HepG2 (cell line): ENCODE data around the gene CCDC83. TPM values are rescaled to one million over a fixed set of nuclear protein-coding genes. Genes with fewer than 3 reads are reported as not detected.
A peak's percentile ranks its signal among the peaks of the same experiment; 100 is the strongest.
"Not testable (repeated sequence)": the region's sequence is repeated elsewhere in the genome, so short reads cannot be mapped to it uniquely, and the experiment has no call there.

Source experiments
- ATAC-seq: fragments of 200-7000 bp; cut with Tn5 transposase; 3 replicates; pipeline ENCODE4 v1.9.1; 2020; ENCODE audit warnings: mild to moderate bottlenecking, moderate library complexity
- BruUV-seq: library from RNA; stranded (reverse); fragments of 400-500 nt; replicated peaks from 2 replicates; lab custom pipeline; 2021; lab: Mats Ljungman, UMichigan
- CTCF ChIA-PET: fragments of 300-600 bp; formaldehyde crosslinking; extraction: SDS; loops from one replicate; lab custom pipeline; 2021; ENCODE audit warnings: low total read pairs, inconsistent platforms, low intra/inter-chr PET ratio; lab: Yijun Ruan, JAX
- POLR2A ChIA-PET: fragments of 350-600 bp; sonication (Branson Sonifier 250); formaldehyde crosslinking; loops from one replicate; lab custom pipeline; 2020; ENCODE audit warnings: antibody characterized with exemption, inconsistent platforms; lab: Yijun Ruan, JAX
- DNase-seq: peaks from one replicate; pipeline ENCODE4 v3.0.0-alpha.2; 2015; ENCODE audit warnings: low spot score
- FAIRE-seq: peaks from 3 replicates; lab custom pipeline; 2011; peaks lifted over from hg19 to GRCh38; lab: Jason Lieb, UNC
- H2AFZ ChIP-seq: one replicate; pipeline ENCODE4 v1.6.1; 2011; ENCODE audit warnings: low read length, inconsistent platforms
- H3K27ac ChIP-seq: fragments of 300-600 bp; 3 replicates; pipeline ENCODE4 v1.8.0; 2011; ENCODE audit warnings: mixed run types, mild to moderate bottlenecking, mixed read lengths, low read length, inconsistent platforms; ENCODE audit not compliant: insufficient read depth; ENCODE audit errors: extremely low read length
- H3K27me3 ChIP-seq, 2 experiments: fragments of 200-600 bp in 1 of 2; 2 replicates in 1 of 2; 3 replicates in 1 of 2; pipeline versions ENCODE4 v1.6.0 to v1.8.0; 2011; ENCODE audit warnings: low read length in 2 of 2, mild to moderate bottlenecking in 2 of 2, moderate library complexity in 2 of 2, inconsistent platforms in 1 of 2; ENCODE audit not compliant: insufficient read depth in 2 of 2, control insufficient read depth in 1 of 2
- H3K36me3 ChIP-seq, 2 experiments: fragments of 200-600 bp in 1 of 2; replicated peaks in 1 of 2; 2 replicates in 1 of 2; 3 replicates in 1 of 2; pipeline versions ENCODE4 v1.5.1 to v1.8.0; 2011; ENCODE audit warnings: low read length in 2 of 2, inconsistent platforms in 1 of 2; ENCODE audit not compliant: insufficient read depth in 2 of 2, control insufficient read depth in 1 of 2
- H3K4me1 ChIP-seq: 2 replicates; pipeline ENCODE4 v1.5.1; 2012; ENCODE audit warnings: low read length, inconsistent platforms; ENCODE audit not compliant: insufficient read depth
- H3K4me2 ChIP-seq: 2 replicates; pipeline ENCODE4 v1.6.0; 2011; ENCODE audit warnings: low read depth, low read length, inconsistent platforms
- H3K4me3 ChIP-seq, 3 experiments: fragments of 200-600 bp in 1 of 3; sonication (generic), shearing (Covaris generic) in 1 of 3; replicated peaks in 1 of 3; 2 replicates each; pipeline ENCODE4 v1.5.1; 2011 to 2016; ENCODE audit warnings: low read length in 3 of 3, inconsistent platforms in 2 of 3, low read depth in 2 of 3, mild to moderate bottlenecking in 2 of 3, control low read depth in 1 of 3, mixed read lengths in 1 of 3; ENCODE audit not compliant: insufficient read depth in 1 of 3
- H3K79me2 ChIP-seq: one replicate; pipeline ENCODE4 v1.6.1; 2011; ENCODE audit warnings: low read length, inconsistent platforms; ENCODE audit not compliant: insufficient read depth
- H3K9ac ChIP-seq: 2 replicates; pipeline ENCODE4 v1.6.0; 2011; ENCODE audit warnings: mild to moderate bottlenecking, low read depth, low read length, inconsistent platforms; ENCODE audit not compliant: insufficient read depth
- H3K9me3 ChIP-seq: 2 replicates; pipeline ENCODE4 v1.5.1; 2012; ENCODE audit warnings: mild to moderate bottlenecking, low read length
- H4K20me1 ChIP-seq: 2 replicates; pipeline ENCODE4 v1.6.0; 2011; ENCODE audit warnings: inconsistent platforms, mild to moderate bottlenecking, low read length, moderate library complexity; ENCODE audit not compliant: insufficient read depth
- HOXA3 ChIP-seq: sonication (generic); formaldehyde crosslinking; IDR thresholded peaks from 2 replicates; pipeline ENCODE4 v1.5.0; 2020; ENCODE audit warnings: missing genetic modification reagents
- MAFF ChIP-seq: IDR thresholded peaks from 2 replicates; pipeline ENCODE4 v1.6.1; 2011; ENCODE audit warnings: low read depth, low read length, improper control_type of control experiment
- MAFK ChIP-seq, 2 experiments: IDR thresholded peaks in 1 of 2; conservative IDR thresholded peaks in 1 of 2; 2 replicates each; pipeline ENCODE4 v1.6.1; 2011; ENCODE audit warnings: improper control_type of control experiment in 2 of 2, low read length in 2 of 2
- WGBS: methylation state at CpG from one replicate; pipeline ENCODE4 v1.1.6; 2017; ENCODE audit warnings: low lambda C conversion rate; 5-methylcytosine and 5-hydroxymethylcytosine counted together
- in situ Hi-C: cut with HindIII; loops from 2 replicates; pipeline ENCODE4 v1.10.0; 2017; ENCODE audit warnings: low pct_unique_long_range_greater_than_20kb; ENCODE audit not compliant: extremely low pct_ligation_motif_present
- intact Hi-C: fragments of 100-400 bp; cut with micrococcal nuclease; formaldehyde crosslinking; loops from one replicate; pipeline ENCODE4 v1.10.0; 2022; ENCODE audit not compliant: unreplicated experiment
- polyA plus RNA-seq, 8 experiments: library from polyadenylated mRNA; depleted of rRNA in 3 of 8; stranded (reverse) in 7 of 8; unstranded in 1 of 8; fragments of >200 nt; fragmentation: Illumina TruSeq in 4 of 8; extraction: Trizol in 4 of 8; gene quantifications; 2 replicates each; pipeline versions ENCODE4 v1.2.1 to v1.2.3, GENCODE V29; 2011 to 2016; ENCODE audit warnings: low read depth in 4 of 8, missing spikeins in 1 of 8, mixed read lengths in 1 of 8; ENCODE audit not compliant: insufficient read depth in 1 of 8
- total RNA-seq, 5 experiments: library from RNA; depleted of rRNA; stranded (reverse); fragments of >200 nt; fragmentation: Illumina TruSeq; extraction: Trizol; gene quantifications; 2 replicates each; pipeline ENCODE4 v1.2.3, GENCODE V29; 2016; ENCODE audit warnings: low read depth in 1 of 5

CCDC83 gene
- total and polyA plus RNA-seq, 2 of the 13 experiments (the other 11 are each of a cell fraction or from before 2014, with no cell fraction given) = not detected

DNA sequence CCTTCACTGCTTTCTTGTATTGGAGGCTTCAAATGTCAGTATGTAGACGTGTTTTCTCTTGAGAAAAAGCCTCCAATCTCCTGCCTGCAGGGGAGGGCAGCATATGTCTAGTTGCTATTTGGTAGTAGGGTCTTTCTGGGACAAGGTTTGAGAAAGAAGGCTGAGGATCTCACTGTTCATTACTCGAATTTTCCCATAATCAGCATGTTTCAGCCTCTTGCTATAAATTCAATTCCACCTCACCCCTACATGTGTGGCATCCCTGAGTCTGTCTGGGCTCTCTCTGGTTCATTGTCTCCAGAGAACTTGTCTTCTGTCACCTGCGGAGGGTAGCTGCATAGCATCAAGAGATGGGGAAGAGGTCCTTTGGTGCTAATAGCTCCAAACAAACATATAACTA lies 19.5 kb upstream of the CCDC83 start:
- Histone ChIP-seq H3K4me2 (no peak overlapping the region), H3K27me3 (no peaks in the 10 kb centered on the region), H3K9ac (no peak overlapping the region), H3K4me3 (no peak overlapping the region), H2AFZ (no peak overlapping the region), H3K9me3 (no peaks in the 10 kb centered on the region), H3K79me2 (no peaks in the 10 kb centered on the region), H3K4me1 (no peaks in the 10 kb centered on the region), H3K36me3 (no peaks in the 10 kb centered on the region), H3K27ac (no peak overlapping the region), H4K20me1 (no peaks in the 10 kb centered on the region)
- intact Hi-C loops (no loop called here), in situ Hi-C loops (no loop called here)
- ATAC-seq = no peak
- POLR2A ChIA-PET = no interaction called here
- no peak for DNase-seq
- WGBS = 27% methylated on average over 3 of the region's 3 CpGs
- TF ChIP-seq MAFK (conservative IDR thresholded peaks at IDR 0.05 in 1 of 2, IDR thresholded peaks at IDR 0.05 in 1 of 2; ENCODE audit: low read length in 2 of 2) (peak; percentile 45 to 51; a peak in 2 of 4 replicates), MAFF (0 out of 2 replicates have a peak, but pooled peaks have one; percentile 27), HOXA3 (CRISPR knock-in tag) (no peak)
- BruUV-seq = no TSS peak
- no peak for FAIRE-seq
- CTCF ChIA-PET = no interaction called here

DNA sequence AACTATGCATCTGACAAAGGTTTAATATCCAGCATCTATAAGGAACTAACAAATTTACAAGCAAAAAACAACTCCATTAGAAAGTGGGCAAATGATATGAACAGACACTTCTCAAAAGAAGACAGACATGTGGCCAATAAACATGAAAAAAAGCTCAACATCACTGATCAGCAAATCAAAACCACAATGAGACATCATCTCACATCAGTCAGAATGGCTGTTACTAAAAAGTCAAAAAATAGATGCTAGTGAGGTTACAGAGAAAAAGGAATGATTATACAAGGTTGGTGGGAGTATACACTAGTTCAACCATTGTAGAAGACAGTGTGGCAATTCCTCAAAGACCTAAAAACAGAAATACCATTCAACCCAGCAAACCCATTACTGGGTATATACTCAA lies 14.3 kb upstream of the CCDC83 start:
- CTCF ChIA-PET = not testable (repeated sequence)

More for the DNA sequence above, 14.3 kb upstream of the CCDC83 start:
- H3K4me3 ChIP-seq, H3K9me3 ChIP-seq, DNase-seq, BruUV-seq, H3K27ac ChIP-seq, POLR2A ChIA-PET, H3K9ac ChIP-seq, H3K79me2 ChIP-seq, ATAC-seq, in situ Hi-C loops, H3K27me3 ChIP-seq, H3K4me2 ChIP-seq, intact Hi-C loops, H2AFZ ChIP-seq, H3K36me3 ChIP-seq, H4K20me1 ChIP-seq, FAIRE-seq, H3K4me1 ChIP-seq: not testable (repeated sequence)
